HG02938 (cell line): Measurements from ENCODE around the gene GFM2.
"Not testable (repeated sequence)": the region's sequence is repeated elsewhere in the genome, so short reads cannot be mapped to it uniquely, and the experiment has no call there.

Source experiments
- ATAC-seq: cut with Tn5 transposase; IDR thresholded peaks from one replicate; pipeline ENCODE4 v1.9.1; 2021; ENCODE audit warnings: mild to moderate bottlenecking, moderate library complexity; ENCODE audit not compliant: unreplicated experiment

GFM2 gene

DNA sequence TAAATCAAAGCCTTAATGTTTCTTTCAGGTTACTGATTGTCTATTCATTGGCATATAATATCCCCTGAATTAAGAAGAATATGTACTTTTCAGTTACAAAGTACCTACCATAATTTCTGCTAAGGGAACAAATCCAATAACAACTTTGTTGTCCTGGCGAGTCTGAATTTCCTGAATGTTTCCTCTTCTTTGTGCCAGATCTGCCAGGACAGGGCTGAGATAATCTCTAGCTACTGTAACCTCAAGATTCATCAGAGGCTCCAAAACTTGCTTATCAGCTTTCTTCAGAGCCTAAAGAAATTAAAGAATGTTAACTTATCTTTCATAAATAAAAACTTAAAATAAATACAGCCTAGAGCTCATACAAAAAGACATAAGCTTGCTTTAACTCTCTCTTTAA, 44.6 kb downstream of the GFM2 start:
- no peak for ATAC-seq

DNA sequence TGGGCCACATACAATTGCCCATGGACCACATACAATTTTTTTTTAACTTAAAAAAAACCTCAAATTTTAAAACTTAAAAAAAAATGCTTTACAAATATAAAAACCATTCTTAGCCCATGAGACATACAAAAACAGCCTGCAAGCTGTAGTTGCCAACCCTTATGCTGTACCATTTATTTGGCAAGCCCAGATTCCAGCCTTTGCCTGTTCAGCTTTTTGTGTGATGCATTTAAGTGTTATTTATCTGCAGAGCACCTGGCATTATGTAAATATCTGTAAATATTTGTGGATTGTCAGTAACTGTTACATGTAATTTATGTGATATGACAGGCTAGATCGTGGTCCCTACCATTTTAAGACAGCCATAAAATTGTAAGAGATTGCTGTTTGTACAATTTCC, 49.3 kb downstream of the GFM2 start:
- ATAC-seq, result no peak

DNA sequence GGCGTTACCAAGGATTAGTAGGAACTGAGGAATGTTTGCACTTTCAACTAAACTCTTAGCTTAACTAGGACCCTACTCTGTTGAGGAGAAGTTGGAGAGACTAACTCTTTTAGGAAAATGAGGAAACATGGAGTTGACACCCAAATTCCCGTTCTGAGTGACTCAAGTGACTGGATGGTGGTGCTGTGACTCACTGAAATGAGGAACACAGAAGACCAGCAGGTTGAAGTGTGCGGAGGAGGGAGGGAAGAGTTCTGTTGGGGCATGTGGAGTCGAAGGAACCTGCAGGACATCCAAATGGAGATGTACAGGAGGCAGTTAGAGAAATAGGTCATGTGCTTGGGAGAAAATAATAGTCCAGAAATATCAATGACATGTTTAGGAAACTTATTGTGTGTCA, 73.7 kb downstream of the GFM2 start:
- no peak for ATAC-seq

DNA sequence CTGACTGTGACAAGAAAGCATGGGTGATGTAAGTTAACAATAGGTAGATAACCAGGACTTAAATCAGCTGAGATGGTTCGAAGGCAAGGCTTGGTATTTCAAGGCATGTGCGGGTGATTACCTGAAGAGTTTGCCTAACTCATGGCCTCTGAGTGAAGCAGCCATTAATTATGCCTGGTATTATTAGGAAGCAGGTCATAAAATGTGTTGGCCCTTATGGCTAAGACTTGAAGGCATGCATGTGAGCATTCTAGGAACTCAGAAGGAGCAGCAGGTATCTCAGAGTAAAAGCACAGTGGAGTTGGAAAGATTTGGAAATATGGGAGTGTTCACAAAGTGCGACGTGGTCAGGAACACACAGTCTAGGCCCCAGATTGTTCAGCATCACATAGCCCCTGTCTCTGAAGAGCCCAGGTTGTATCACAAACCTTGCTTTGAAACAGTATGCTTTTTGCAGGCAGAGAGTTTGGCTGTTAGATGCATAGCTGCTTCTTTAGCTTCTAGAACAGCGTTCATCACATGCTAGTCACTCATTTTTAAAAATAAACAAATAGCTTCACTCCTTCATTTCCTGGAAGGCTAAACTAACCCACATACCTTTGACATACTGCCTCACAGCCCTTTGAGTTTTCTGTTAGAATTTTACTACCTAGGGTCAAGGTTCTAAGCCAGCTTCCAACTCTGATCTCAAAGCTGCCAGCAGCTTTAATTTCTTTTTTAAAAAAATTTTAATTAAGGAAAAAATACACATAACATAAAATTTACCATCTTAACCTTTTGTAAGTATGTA, 79.8 kb downstream of the GFM2 start:
- ATAC-seq, result no peak

DNA sequence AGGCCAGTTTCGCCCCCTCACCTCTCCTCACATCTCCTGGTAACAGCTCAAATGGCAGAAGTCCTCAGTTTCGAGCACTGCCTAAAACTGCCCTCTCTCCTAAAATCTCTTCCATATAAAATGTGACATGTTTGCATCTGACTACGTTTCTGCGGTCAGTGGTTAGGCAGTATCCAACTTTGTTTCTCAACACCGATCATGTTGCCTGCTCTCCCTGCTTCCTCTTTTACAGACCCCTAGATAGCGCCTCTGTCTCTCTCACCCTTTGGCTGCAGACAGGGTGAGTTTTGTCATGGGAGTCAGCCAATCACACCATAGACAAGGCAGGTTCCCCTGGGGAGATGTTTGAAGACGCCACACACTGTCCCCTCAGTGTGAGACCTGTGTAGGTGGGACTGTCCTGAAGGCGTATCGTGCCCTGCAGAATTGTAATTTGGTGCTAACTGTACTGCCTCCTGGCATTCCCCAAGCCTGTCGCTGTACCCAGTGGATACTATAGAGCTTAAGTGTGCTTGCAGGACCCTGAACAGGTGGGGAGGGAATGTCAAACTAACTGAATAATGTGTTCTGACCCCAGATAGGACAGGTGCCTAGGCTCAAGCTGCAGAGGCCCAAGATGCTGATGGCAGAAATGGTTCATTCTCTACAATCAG, 80.8 kb downstream of the GFM2 start:
- peak; percentile 60 for ATAC-seq

DNA sequence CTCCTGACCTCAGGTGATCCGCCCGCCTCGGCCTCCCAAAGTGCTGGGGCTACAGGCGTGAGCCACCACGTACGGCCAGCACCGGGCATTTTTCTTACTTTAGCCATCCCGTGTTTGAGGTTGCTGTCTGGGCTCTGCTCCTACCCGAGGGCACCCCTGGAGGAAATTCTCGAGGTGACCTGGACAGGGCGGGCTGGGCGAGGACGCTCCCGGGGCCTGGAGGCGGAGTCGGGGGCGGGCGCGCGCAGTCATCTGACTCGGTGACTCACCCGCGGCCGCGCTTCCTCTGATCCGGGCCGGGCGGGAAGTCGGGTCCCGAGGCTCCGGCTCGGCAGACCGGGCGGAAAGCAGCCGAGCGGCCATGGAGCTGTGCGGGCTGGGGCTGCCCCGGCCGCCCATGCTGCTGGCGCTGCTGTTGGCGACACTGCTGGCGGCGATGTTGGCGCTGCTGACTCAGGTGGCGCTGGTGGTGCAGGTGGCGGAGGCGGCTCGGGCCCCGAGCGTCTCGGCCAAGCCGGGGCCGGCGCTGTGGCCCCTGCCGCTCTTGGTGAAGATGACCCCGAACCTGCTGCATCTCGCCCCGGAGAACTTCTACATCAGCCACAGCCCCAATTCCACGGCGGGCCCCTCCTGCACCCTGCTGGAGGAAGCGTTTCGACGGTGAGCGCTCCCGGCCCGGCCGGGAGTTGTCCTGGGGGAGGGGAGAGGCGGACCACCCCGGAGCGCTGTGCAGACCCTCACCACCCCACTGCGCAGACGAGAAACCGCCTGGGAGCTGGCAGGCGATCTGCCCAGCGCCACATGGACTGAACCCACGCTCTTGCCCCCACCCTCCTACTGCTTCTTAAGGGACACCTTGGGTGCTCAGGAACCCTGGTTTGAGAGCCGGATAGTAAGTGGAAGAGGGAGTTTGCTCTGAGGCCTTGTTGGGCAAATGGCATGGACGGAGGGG, 81.7 kb downstream of the GFM2 start, which contains the start of gene HEXB:
Gene HEXB, plus strand, starts transcription at position 334 of the 952 bp plus-strand sequence. Its CDS starts 28 bp downstream, at position 362.
- peak; percentile 66 for ATAC-seq

DNA sequence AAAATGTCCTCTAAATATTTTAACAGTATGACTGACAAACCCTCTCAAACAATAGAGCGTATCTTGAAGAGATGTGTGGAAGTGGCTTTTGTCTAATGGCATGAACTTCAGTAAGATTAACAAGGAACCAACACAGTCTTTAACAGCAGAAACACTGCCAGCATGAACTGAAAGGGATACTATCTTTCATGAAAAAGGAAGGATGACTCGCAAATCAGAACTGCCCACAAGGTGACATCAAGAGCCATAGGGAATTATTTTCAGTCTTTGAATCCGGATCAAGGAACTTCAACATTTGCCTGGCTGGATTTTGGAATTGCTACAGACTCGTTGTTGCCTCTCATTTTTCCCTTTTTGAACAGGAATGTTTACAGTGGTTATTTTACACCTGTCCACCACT, 87.0 kb downstream of the GFM2 start:
- no peak for ATAC-seq

DNA sequence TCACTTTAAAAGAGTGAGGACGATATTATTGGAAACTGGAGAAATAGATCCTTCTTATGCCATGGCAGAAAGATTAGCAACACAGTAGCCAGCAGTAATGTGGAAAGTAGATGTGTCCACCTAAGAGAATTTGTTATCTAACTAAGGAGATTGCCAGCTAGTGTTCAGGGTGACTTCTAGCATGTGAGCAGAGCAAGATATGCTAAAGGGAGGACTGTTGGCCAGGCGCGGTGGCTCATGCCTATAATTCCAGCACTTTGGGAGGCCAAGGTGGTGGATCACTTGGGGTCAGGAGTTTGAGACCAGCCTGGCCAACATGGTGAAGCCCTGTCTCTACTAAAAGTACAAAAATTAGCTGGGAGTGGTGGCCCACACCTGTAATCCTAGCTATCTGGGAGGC, 87.6 kb downstream of the GFM2 start:
- ATAC-seq, result not testable (repeated sequence)

DNA sequence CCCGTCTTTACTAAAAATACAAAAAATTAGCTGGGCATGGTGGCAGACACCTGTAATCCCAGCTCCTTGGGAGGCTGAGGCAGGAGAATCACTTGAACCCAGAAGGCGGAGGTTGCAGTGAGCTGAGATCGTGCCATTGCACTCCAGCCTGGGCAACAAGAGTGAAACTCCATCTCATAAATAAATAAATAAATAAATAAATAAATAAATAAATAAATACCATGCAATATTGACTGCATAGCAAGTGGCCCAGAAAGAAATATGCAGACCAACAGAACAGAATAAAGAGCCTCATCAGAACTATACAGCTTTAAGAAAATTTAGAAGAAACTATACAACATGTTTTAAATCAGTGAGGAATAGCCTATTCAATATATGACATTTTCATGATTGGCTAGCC, 88.8 kb downstream of the GFM2 start:
- ATAC-seq, result not testable (repeated sequence)

DNA sequence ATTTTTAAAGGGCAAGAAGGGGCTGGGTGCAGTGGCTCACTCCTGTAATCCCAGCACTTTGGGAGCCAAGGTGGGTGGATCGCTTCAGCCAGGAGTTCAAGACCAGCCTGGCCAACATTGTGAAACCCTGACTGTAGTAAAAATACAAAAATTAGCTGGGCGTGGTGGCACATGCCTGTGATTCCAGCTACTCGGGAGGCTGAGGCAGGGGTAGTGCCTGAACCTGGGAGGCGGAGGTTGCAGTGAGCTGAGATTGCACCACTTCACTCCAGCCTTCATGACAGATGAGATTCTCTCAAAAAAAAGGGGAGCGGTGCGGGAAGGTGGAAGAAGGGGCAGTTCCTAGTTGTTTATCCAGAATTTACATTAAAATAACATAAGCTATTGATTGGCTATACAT, 90.5 kb downstream of the GFM2 start:
- not testable (repeated sequence) for ATAC-seq

DNA sequence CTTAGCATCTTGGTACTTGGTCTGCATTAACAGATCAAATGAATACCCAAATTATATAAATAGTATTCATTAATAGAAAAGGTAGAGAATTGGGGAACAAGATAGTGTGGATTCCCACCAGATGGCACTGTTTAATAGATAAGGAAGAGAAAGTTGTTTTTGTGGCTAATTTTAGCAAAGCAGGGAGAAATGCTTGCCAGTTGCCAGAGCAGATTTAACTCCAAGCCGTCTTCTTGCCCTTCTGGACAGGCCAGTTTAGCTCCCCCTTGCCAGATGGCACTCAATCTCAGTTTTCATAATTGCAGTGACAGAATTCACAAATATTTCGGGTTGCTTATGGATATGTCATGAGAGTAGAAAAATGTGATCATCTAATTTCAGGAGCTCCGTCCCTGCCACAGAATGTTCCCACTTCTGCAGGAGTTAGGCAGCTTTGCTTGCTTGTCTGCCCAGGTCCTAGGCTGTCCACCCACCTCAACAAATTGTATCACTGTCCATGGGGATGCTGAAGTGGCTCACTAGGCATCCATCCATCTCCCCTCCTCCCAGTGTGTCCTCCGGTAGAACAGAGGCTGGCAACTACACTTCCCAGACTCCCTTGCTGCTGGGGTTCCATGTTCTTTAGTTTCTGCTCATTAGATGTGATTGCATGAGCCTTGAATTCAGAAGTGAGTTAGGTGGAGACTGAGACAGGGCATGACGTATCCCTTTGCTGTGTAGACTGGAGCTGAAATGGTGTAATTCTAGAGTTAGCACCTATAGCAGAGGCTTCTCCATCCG, 93.7 kb downstream of the GFM2 start:
- no peak for ATAC-seq

DNA sequence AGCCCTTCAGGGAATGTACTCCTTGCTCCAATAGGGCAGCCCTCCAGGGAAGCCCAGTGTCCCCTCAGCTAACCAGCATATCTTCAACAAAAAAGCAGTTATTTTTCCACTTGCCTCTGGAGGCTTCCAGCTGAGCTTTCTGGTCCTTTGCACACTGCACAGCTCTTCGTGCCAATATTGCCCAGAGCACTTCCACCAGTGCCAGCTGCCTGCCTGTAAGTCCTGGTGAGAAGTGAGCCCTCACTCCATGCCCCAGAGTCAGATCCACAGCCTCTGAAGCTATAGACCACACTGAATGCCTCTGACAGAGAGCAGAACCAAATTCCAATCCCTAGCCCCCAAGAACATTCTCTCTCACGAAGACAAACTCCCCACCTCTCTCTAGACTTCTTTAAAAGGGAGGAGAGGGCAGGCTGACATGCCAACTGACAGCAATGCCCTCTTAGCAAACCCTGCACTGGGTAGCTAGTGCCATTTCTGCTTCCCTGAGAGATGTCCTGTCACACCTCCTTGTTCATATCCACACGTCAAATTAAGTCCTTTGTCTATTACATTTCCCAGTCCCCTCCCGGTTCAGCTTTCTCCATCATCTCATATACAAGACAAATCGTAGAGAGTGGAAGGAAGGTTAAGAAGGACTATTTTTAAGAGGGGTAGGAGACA, 94.6 kb downstream of the GFM2 start:
- ATAC-seq, result no peak
